Upper lobe of left lung (tissue), 4 donors: ENCODE results near the gene KCNJ18.
"Not testable (repeated sequence)": the region's sequence is repeated elsewhere in the genome, so short reads cannot be mapped to it uniquely, and the experiment has no call there.

Experiments
- POLR2A ChIP-seq, 4 donors: fragments of 450-650 bp; IDR thresholded peaks; one replicate each; pipeline ENCODE4 v1.5.1; 2016 to 2017; ENCODE audit warnings: antibody characterized with exemption in 4 of 4, mild to moderate bottlenecking in 2 of 4
- POLR2AphosphoS5 ChIP-seq, 2 donors: sonication (generic); formaldehyde crosslinking; IDR thresholded peaks; one replicate each; pipeline ENCODE4 v1.5.1; 2017; ENCODE audit warnings: antibody characterized with exemption in 2 of 2
- TF ChIP-seq, protein P1 (sequence below), 6 experiments: fragments of 450-650 bp in 4 of 6; fragments of 200-600 bp in 2 of 6; sonication (generic) in 2 of 6; IDR thresholded peaks; one replicate each; pipeline ENCODE4 v1.5.1; 2016 to 2019; ENCODE audit warnings: antibody characterized with exemption in 6 of 6

GRCh38 chr17:21656518-21657309, 35.6 kb upstream of the KCNJ18 start:
- not testable (repeated sequence) for TF ChIP-seq POLR2A, POLR2AphosphoS5 (IDR thresholded peaks at IDR 0.05)
- TF ChIP-seq, protein P1, sequence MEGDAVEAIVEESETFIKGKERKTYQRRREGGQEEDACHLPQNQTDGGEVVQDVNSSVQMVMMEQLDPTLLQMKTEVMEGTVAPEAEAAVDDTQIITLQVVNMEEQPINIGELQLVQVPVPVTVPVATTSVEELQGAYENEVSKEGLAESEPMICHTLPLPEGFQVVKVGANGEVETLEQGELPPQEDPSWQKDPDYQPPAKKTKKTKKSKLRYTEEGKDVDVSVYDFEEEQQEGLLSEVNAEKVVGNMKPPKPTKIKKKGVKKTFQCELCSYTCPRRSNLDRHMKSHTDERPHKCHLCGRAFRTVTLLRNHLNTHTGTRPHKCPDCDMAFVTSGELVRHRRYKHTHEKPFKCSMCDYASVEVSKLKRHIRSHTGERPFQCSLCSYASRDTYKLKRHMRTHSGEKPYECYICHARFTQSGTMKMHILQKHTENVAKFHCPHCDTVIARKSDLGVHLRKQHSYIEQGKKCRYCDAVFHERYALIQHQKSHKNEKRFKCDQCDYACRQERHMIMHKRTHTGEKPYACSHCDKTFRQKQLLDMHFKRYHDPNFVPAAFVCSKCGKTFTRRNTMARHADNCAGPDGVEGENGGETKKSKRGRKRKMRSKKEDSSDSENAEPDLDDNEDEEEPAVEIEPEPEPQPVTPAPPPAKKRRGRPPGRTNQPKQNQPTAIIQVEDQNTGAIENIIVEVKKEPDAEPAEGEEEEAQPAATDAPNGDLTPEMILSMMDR (IDR thresholded peaks at IDR 0.05): not testable (repeated sequence)
